ENCODE data around the gene GP2. TPM values are rescaled to one million over a fixed set of nuclear protein-coding genes. Genes with fewer than 3 reads are reported as not detected.

The GP2 gene
- total RNA-seq, 2 experiments from 2014 or later = not detected

DNA sequence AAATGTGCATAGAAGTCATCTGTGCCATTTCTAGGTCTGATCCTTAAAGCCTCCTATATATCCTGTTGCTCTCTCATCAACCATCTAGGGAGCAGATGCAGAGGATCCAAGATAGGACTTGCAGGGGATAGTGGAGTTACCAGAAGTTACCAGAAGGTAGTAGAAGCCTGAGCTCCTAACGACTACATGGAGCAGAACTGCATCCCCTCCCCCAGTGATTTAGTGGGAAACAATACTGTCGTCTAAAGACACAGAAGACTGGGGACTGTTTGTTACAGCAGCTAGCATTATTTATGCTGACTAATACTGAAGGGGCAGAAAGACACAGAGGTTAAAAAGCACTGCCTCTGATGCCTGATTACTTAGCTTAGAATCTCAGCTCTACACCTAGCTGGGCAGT lies 15.8 kb downstream of the GP2 start:
- H3K27me3 Mint-ChIP-seq = no peaks in the 10 kb centered on the region
- no peaks in the 10 kb centered on the region for H3K9me3 Mint-ChIP-seq
- H3K4me1 Mint-ChIP-seq (ENCODE audit: low read depth) = no peaks in the 10 kb centered on the region
- TF ChIP-seq, protein P1, sequence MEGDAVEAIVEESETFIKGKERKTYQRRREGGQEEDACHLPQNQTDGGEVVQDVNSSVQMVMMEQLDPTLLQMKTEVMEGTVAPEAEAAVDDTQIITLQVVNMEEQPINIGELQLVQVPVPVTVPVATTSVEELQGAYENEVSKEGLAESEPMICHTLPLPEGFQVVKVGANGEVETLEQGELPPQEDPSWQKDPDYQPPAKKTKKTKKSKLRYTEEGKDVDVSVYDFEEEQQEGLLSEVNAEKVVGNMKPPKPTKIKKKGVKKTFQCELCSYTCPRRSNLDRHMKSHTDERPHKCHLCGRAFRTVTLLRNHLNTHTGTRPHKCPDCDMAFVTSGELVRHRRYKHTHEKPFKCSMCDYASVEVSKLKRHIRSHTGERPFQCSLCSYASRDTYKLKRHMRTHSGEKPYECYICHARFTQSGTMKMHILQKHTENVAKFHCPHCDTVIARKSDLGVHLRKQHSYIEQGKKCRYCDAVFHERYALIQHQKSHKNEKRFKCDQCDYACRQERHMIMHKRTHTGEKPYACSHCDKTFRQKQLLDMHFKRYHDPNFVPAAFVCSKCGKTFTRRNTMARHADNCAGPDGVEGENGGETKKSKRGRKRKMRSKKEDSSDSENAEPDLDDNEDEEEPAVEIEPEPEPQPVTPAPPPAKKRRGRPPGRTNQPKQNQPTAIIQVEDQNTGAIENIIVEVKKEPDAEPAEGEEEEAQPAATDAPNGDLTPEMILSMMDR (IDR thresholded peaks at IDR 0.05) = no peak
- no peak for DNase-seq
- no peak for ATAC-seq
- ChIA-PET POLR2A (interaction anchor here (0.8 kb wide), 1 partner anchor 11 kb away, joined by 3 read pairs; no protein-coding TSS in a partner anchor), CTCF (interaction anchor here (1.1 kb wide), 1 partner anchor 12 kb away, joined by 3 read pairs; no protein-coding TSS in a partner anchor)
- H3K36me3 Mint-ChIP-seq (ENCODE audit: low read depth) = no peaks in the 10 kb centered on the region
- no peak overlapping the region for H3K4me3 Mint-ChIP-seq
- no peak overlapping the region for H3K27ac Mint-ChIP-seq
- intact Hi-C loops (cut with micrococcal nuclease) = no loop called here

DNA sequence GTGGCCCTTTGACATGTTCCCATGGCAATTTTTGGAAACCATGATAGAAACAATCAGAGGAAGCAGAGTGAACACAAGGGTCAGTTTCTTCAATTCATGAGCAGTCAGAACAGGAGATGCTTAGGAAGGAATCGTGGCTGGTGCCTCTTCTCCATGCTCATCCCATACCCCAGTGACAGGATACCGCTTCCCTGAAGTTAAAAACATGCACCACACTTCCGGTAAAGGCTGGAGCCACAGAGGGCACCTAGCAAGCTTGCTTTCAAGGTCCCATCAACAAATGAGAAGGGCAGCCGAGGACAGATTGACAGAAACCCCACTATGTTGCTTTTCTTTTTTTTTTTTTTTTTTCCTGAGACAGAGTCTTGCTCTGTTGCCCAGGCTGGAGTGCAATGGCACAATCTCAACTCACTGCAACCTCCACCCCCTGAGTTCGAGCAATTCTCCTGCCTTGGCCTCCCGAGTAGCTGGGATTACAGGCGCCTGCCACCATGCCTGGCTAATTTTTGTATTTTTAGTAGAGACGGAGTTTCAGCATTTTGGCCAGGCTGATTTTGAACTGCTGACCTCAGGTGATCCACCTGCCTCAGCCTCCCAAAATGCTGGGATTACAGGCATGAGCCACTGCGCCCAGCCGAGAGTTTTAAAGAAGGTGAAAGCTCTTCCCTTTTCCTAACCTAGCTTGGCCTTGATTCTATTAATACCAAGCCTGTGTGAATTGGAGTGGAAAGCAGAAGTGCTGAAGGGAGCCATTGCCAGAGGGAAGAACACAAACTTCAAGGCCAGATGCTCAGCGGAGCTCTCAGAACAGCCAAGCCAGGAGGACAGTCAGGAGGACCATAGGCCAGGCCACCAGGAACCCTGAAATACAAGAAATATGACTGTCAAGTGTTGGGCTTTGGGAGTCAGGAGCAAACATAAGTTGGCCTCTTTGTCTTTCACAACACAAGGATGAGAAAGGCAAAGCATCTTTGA lies 16.6 kb downstream of the GP2 start:
- DNase-seq (no peak), ATAC-seq (no peak)
- H3K4me1 Mint-ChIP-seq (ENCODE audit: low read depth) = no peaks in the 10 kb centered on the region
- TF ChIP-seq, protein P1 (IDR thresholded peaks at IDR 0.05) = no peak
- H3K9me3 Mint-ChIP-seq = no peaks in the 10 kb centered on the region
- no peaks in the 10 kb centered on the region for H3K27me3 Mint-ChIP-seq
- intact Hi-C loops (cut with micrococcal nuclease) = no loop called here
- ChIA-PET CTCF (interaction anchor here (2.5 kb wide), 1 partner anchor 11 kb away, joined by 11 read pairs; no protein-coding TSS in a partner anchor), POLR2A (no interaction called here)
- H3K27ac Mint-ChIP-seq = no peak overlapping the region
- H3K4me3 Mint-ChIP-seq = no peak overlapping the region
- H3K36me3 Mint-ChIP-seq (ENCODE audit: low read depth) = no peaks in the 10 kb centered on the region

DNA sequence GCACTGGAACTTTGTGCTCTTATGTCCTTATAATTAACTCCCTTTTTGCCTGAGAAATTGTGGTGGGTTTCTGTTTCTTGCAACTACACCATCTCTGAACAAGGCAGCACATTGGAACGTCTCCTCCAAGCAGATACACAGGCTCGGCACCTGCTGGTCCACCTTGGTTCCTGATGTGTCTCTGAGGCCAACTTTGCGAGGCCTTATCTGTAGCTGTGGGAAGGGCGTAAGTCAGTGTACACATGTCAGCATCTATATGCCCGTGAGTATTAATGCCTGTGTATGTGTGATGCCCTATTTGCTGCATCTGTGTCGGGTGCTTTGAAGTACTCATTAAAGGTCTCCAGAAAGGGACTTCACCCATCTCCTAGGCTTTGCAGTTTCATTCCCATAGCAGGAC lies 17.5 kb downstream of the GP2 start:
- TF ChIP-seq, protein P1 (IDR thresholded peaks at IDR 0.05) = no peak
- ATAC-seq = no peak
- POLR2A ChIA-PET = no interaction called here

DNA sequence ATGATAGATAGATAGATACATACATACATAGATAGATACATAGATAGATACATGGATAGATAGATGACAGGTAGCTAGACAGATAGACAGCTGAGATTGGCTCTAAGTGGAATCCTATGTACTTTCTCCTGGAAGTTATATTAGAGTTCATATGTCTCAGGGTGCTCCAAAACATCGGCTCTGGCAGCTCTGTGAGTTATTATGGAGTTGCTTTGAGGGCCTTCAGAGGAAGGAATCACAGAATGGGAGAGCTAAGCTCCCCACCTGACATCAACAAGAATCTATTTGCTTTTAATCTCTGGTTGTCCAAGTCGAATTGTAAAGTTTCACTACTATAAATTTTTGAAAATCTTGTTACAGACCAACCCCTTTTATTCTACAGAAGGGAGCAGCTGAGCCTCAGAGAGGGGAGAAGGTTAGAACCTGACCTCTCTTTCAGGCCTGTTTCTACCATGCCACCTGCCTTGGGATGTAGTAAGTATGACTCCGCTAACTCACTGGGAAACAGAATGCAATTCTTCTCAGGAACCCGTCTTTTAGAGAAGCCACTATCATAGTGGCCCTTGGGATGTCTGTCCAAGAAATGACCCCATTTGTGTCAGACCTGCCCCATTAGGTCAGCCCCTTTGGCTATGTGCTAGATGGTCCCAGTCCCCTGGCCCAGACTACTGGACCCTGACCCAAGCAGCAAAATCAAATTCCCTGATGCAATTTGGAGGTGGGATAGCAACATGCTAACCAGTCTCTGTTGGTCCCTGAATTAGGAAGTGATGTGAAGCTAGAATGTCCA lies 18.3 kb downstream of the GP2 start:
- Mint-ChIP-seq H3K4me3 (no peak overlapping the region), H3K4me1 (ENCODE audit: low read depth) (no peaks in the 10 kb centered on the region), H3K36me3 (ENCODE audit: low read depth) (no peaks in the 10 kb centered on the region), H3K9me3 (no peaks in the 10 kb centered on the region), H3K27me3 (no peaks in the 10 kb centered on the region), H3K27ac (no peak overlapping the region)
- TF ChIP-seq, protein P1 (IDR thresholded peaks at IDR 0.05) = no peak
- DNase-seq (no peak), ATAC-seq (no peak)
- CTCF ChIA-PET = interaction anchor here (1.2 to 2.5 kb wide), 2 partner anchors 9 to 402 kb away, joined by 3 to 11 read pairs; no protein-coding TSS in a partner anchor
- intact Hi-C loops (cut with micrococcal nuclease) = no loop called here
- POLR2A ChIA-PET = interaction anchor here (0.6 kb wide), 1 partner anchor 15 kb away, joined by 6 read pairs; no protein-coding TSS in a partner anchor

More for the DNA sequence above, 17.5 kb downstream of the GP2 start:
- no peaks in the 10 kb centered on the region for H3K27me3 Mint-ChIP-seq
- CTCF ChIA-PET = interaction anchor here (2.5 kb wide), 1 partner anchor 10 kb away, joined by 11 read pairs; no protein-coding TSS in a partner anchor
- H3K4me1 Mint-ChIP-seq (ENCODE audit: low read depth) = no peaks in the 10 kb centered on the region
- intact Hi-C loops (cut with micrococcal nuclease) = no loop called here
- no peak overlapping the region for H3K4me3 Mint-ChIP-seq
- no peaks in the 10 kb centered on the region for H3K36me3 Mint-ChIP-seq (ENCODE audit: low read depth)
- H3K27ac Mint-ChIP-seq = no peak overlapping the region
- no peak for DNase-seq
- no peaks in the 10 kb centered on the region for H3K9me3 Mint-ChIP-seq
